Measurements from ENCODE around the gene SMIM14. TPM values are rescaled to one million over a fixed set of nuclear protein-coding genes. Genes with fewer than 3 reads are reported as not detected.

SMIM14 gene
- total and polyA plus RNA-seq, 9 of the 15 experiments (the other 6 are each of a cell fraction or from before 2014, with no cell fraction given) = 0.98 to 3.7 (median 2.2) TPM

- no peak for TF ChIP-seq RNF219 (CRISPR knock-in tag; IDR thresholded peaks at IDR 0.05)
- no peak for TF ChIP-seq ZNF780A (CRISPR knock-in tag; IDR thresholded peaks at IDR 0.05)
- TF ChIP-seq MCM5 (IDR thresholded peaks at IDR 0.05; ENCODE audit: low read depth) = no peak
- TF ChIP-seq DEAF1 (CRISPR knock-in tag; IDR thresholded peaks at IDR 0.05) = no peak
- no peak for TF ChIP-seq TFAM (CRISPR knock-in tag; conservative IDR thresholded peaks at IDR 0.05)
These were observed 128.2 kb downstream of the SMIM14 start (continued) for GRCh38 chr4:39510348-39510929.

GRCh38 chr4:39505581-39505980, 133.1 kb downstream of the SMIM14 start:
- intact Hi-C loops (cut with micrococcal nuclease) = no loop called here
- BruUV-seq (replicated peaks) = no TSS peak
- WGBS (ENCODE audit: insufficient coverage, low coverage, missing lambda C conversion rate) = 59% methylated on average over 1 of the region's 1 CpG

More at GRCh38 chr4:39505581-39505980, 133.1 kb downstream of the SMIM14 start:
- in situ Hi-C loops (cut with MboI) = no loop called here
- ChIA-PET CTCF (ENCODE audit: low intra/inter-chr PET ratio) (no interaction called here), POLR2A (interaction anchor here (0.5 to 1.3 kb wide), 3 partner anchors 15 to 466 kb away, joined by 3 to 4 read pairs (median 3); no protein-coding TSS in a partner anchor)
- no peaks in the 10 kb centered on the region for H3K9me1 ChIP-seq (ENCODE audit: control insufficient read depth, insufficient read depth, low read length)
- FAIRE-seq = no peak
- no peak overlapping the region for H3K4me2 ChIP-seq (ENCODE audit: insufficient read depth, low read length)
- DNase-seq (ENCODE audit: extremely low read depth in 1 of 4, low spot score in 3 of 4) = no peak
- TF ChIP-seq NR3C1 (CRISPR knock-in tag; IDR thresholded peaks at IDR 0.05) = no peak
- TF ChIP-seq E2F4 (CRISPR knock-in tag; IDR thresholded peaks at IDR 0.05; ENCODE audit: low read depth) = no peak
- no peak for TF ChIP-seq ZNF780A (CRISPR knock-in tag; IDR thresholded peaks at IDR 0.05)
- TF ChIP-seq TFAM (CRISPR knock-in tag; conservative IDR thresholded peaks at IDR 0.05) = no peak
- TF ChIP-seq ZNF12 (CRISPR knock-in tag; IDR thresholded peaks at IDR 0.05) = no peak
- no peak for TF ChIP-seq DDX20 (tag; IDR thresholded peaks at IDR 0.05; ENCODE audit: low read depth)
- no peak for TF ChIP-seq BRF2 (IDR thresholded peaks at IDR 0.05; ENCODE audit: borderline replicate concordance, insufficient read depth, insufficient read length)
- TF ChIP-seq MED1 (CRISPR knock-in tag; IDR thresholded peaks at IDR 0.05; ENCODE audit: borderline replicate concordance) = no peak
- TF ChIP-seq HDAC8 (tag; IDR thresholded peaks at IDR 0.05) = no peak
- no peak for TF ChIP-seq ZNF232 (CRISPR knock-in tag; IDR thresholded peaks at IDR 0.05)
- H3K4me3 ChIP-seq = no peak overlapping the region
- no peaks in the 10 kb centered on the region for H3K4me1 ChIP-seq (replicated peaks in 1 of 2; ENCODE audit: control insufficient read depth in 2 of 2, insufficient read depth in 2 of 2, low read length in 2 of 2)
- peaks cover 76% of the 10 kb centered on the region for H3K36me3 ChIP-seq (ENCODE audit: control insufficient read depth, insufficient read depth, low read length)
- no peak overlapping the region for H3K27ac ChIP-seq (ENCODE audit: extremely low read depth, low read depth, low read length)
- H3K9ac ChIP-seq (ENCODE audit: insufficient read depth in 1 of 2, low read depth in 2 of 2, low read length in 2 of 2) = no peak overlapping the region
- H4K20me1 ChIP-seq (replicated peaks; ENCODE audit: control insufficient read depth, insufficient read depth, low read length) = no peaks in the 10 kb centered on the region
- ATAC-seq = no peak
- H3K9me3 ChIP-seq (replicated peaks; ENCODE audit: control insufficient read depth, insufficient read depth, low read depth, low read length) = no peaks in the 10 kb centered on the region
- no peak overlapping the region for H2AFZ ChIP-seq (ENCODE audit: low read depth, low read length)
- no peaks in the 10 kb centered on the region for H3K79me2 ChIP-seq (ENCODE audit: control insufficient read depth, insufficient read depth, low read length)
- H3K27me3 ChIP-seq (ENCODE audit: control insufficient read depth in 2 of 2, insufficient read depth in 2 of 2, low read length in 2 of 2) = no peaks in the 10 kb centered on the region

Data from K562 (cell line).